Smooth muscle cell (in vitro differentiated cells): Measurements from ENCODE around the gene GATC. TPM values are rescaled to one million over a fixed set of nuclear protein-coding genes. Genes with fewer than 3 reads are reported as not detected.

Source experiments
- DNase-seq: peaks from one replicate; lab custom pipeline; 2025; ENCODE audit not compliant: unreplicated experiment; lab: John Stamatoyannopoulos, UW
- H2AFZ ChIP-seq: fragments of 200-600 bp; sonication (generic); 2 replicates; pipeline ENCODE4 v1.6.0; 2016; ENCODE audit warnings: antibody characterized with exemption, low read depth, mild to moderate bottlenecking
- H3F3A ChIP-seq: fragments of 200-600 bp; sonication (generic); 2 replicates; pipeline ENCODE4 v1.6.0; 2017; ENCODE audit warnings: antibody characterized with exemption, low read depth
- H3K27ac ChIP-seq: fragments of 200-600 bp; sonication (generic); 2 replicates; pipeline ENCODE4 v1.5.1; 2016; ENCODE audit warnings: low read depth, mild to moderate bottlenecking
- H3K27me3 ChIP-seq: fragments of 200-600 bp; sonication (generic); 2 replicates; pipeline ENCODE4 v1.6.1; 2016; ENCODE audit warnings: low read depth, mild to moderate bottlenecking
- H3K36me3 ChIP-seq: fragments of 200-600 bp; sonication (generic); 2 replicates; pipeline ENCODE4 v1.5.1; 2016; ENCODE audit warnings: low read depth
- H3K4me1 ChIP-seq: fragments of 200-600 bp; sonication (generic); 2 replicates; pipeline ENCODE4 v1.5.1; 2016; ENCODE audit warnings: low read depth
- H3K4me2 ChIP-seq: fragments of 200-600 bp; sonication (generic); 2 replicates; pipeline ENCODE4 v1.6.0; 2016; ENCODE audit warnings: mild to moderate bottlenecking
- H3K4me3 ChIP-seq: fragments of 200-600 bp; sonication (generic); 2 replicates; pipeline ENCODE4 v1.5.1; 2016; ENCODE audit warnings: mild to moderate bottlenecking
- H3K79me2 ChIP-seq: fragments of 200-600 bp; sonication (generic); 2 replicates; pipeline ENCODE4 v1.6.0; 2016; ENCODE audit warnings: low read depth, mild to moderate bottlenecking
- H3K9ac ChIP-seq: fragments of 200-600 bp; sonication (generic); 2 replicates; pipeline ENCODE4 v1.6.0; 2016; ENCODE audit warnings: low read depth
- H3K9me3 ChIP-seq: fragments of 200-600 bp; sonication (generic); replicated peaks from 2 replicates; pipeline ENCODE4 v1.5.1; 2016; ENCODE audit warnings: low read depth
- H4K20me1 ChIP-seq: fragments of 200-600 bp; sonication (generic); 2 replicates; pipeline ENCODE4 v1.6.0; 2016; ENCODE audit warnings: low read depth
- WGBS: methylation state at CpG from one replicate; pipeline ENCODE4 v1.1.7; 2016; ENCODE audit warnings: low lambda C conversion rate; 5-methylcytosine and 5-hydroxymethylcytosine counted together
- polyA plus RNA-seq: library from polyadenylated mRNA; unstranded; fragments of >200 nt; fragmentation: Nextera tagmentation; extraction: Ambion mirVana; gene quantifications from 2 replicates; pipeline ENCODE4 v1.2.1, GENCODE V29; 2016
- total RNA-seq: library from RNA; depleted of rRNA; stranded (reverse); fragments of >200 nt; gene quantifications from 2 replicates; pipeline ENCODE4 v1.2.3, GENCODE V29; 2014
- TF ChIP-seq, protein P1 (sequence below): fragments of 200-600 bp; sonication (generic); IDR thresholded peaks from 2 replicates; pipeline ENCODE4 v1.5.1; 2017; ENCODE audit warnings: borderline replicate concordance, mild to moderate bottlenecking, antibody characterized with exemption; ENCODE audit not compliant: insufficient read depth, poor library complexity, severe bottlenecking

Gene GATC
- total and polyA plus RNA-seq, 2 experiments from 2014 or later: 10.3 to 22.2 TPM

DNA sequence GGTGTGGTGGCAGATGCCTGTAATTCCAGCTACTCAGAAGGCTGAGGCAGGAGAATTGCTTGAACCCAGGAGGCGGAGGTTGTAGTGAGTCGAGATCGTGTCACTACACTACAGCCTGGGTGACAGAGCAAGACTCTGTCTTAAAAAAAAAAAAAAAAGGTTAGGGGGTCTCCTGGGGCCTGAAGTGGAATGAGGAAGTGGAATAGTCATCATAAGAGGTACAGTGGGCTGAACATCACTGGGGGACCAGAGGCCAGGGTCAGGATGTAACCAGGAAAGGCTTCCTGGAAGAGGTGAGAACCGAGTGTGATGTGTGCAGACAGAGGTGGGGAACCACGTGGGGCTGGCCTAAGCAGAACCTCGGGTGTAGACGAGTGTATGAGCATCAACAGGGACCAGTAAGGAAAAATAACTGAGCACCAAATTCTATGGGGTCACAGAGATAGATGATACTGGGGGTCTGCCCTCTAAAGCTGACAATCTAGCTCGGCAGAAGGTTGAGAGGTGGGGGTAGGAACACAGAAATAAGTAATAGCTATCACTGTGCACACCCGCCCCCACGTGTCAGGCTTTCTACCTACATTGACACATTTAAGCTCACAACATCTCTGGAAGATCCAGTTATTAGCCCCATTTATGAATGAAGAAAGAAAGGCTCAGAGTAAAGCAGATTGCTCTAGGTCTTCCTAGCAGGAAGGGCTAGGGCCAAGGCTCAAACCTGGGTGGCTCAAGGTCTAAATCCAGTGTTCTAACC is 13.3 kb upstream of the GATC start:
- TF ChIP-seq, protein P1, sequence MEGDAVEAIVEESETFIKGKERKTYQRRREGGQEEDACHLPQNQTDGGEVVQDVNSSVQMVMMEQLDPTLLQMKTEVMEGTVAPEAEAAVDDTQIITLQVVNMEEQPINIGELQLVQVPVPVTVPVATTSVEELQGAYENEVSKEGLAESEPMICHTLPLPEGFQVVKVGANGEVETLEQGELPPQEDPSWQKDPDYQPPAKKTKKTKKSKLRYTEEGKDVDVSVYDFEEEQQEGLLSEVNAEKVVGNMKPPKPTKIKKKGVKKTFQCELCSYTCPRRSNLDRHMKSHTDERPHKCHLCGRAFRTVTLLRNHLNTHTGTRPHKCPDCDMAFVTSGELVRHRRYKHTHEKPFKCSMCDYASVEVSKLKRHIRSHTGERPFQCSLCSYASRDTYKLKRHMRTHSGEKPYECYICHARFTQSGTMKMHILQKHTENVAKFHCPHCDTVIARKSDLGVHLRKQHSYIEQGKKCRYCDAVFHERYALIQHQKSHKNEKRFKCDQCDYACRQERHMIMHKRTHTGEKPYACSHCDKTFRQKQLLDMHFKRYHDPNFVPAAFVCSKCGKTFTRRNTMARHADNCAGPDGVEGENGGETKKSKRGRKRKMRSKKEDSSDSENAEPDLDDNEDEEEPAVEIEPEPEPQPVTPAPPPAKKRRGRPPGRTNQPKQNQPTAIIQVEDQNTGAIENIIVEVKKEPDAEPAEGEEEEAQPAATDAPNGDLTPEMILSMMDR: no peak
- H3K9me3 ChIP-seq: no peaks in the 10 kb centered on the region
- DNase-seq: no peak
- H3K36me3 ChIP-seq: no peaks in the 10 kb centered on the region
- H2AFZ ChIP-seq: no peak overlapping the region
- H3K4me1 ChIP-seq: peaks cover 3% of the 10 kb centered on the region
- H4K20me1 ChIP-seq: no peaks in the 10 kb centered on the region
- WGBS: 74% methylated on average over 10 of the region's 10 CpGs
- no peak overlapping the region for H3K27ac ChIP-seq
- H3K9ac ChIP-seq: no peak overlapping the region
- H3K4me3 ChIP-seq: no peak overlapping the region
- H3K27me3 ChIP-seq: no peaks in the 10 kb centered on the region
- H3K79me2 ChIP-seq: peaks cover 4% of the 10 kb centered on the region
- no peaks in the 10 kb centered on the region for H3F3A ChIP-seq
- no peak overlapping the region for H3K4me2 ChIP-seq

DNA sequence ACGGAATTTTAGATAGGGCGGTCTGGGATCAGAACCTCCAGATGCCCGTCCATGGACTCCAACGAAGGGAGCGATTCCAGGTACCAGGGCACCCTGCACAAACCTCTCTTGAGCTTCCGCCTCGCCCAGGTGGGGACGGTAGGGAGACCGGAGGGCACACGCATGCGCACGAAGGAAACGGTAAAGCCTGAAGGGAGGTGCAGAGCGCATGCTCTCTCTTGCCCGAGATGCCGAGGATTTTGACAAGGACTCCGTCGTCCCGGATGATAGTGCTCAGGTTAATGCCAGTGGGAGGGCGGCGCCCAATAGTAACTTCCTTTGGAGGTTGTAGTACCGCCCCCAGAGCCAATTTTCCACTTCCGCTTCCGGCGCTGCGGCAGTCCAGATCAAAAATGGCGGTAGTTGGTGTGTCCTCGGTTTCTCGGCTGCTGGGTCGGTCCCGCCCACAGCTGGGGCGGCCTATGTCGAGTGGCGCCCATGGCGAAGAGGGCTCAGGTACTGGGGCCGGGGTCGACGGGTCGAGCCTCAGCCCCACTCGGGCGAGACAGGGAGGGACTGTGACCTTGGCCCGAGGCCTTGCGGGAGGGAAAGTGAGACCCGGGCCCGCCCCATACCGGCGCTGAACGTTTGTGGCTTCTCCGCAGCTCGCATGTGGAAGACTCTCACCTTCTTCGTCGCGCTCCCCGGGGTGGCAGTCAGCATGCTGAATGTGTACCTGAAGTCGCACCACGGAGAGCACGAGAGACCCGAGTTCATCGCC is 8.3 kb upstream of the GATC start, which contains the start of gene COX6A1:
Gene COX6A1, plus strand, starts transcription at position 379 of the 760 bp plus-strand sequence. Its CDS starts 14 bp downstream, at position 393.
- 1% methylated on average over 56 of the region's 59 CpGs for WGBS
- H2AFZ ChIP-seq: peak within 1 kb of the TSS; percentile 96
- no peaks in the 10 kb centered on the region for H3K36me3 ChIP-seq

DNA sequence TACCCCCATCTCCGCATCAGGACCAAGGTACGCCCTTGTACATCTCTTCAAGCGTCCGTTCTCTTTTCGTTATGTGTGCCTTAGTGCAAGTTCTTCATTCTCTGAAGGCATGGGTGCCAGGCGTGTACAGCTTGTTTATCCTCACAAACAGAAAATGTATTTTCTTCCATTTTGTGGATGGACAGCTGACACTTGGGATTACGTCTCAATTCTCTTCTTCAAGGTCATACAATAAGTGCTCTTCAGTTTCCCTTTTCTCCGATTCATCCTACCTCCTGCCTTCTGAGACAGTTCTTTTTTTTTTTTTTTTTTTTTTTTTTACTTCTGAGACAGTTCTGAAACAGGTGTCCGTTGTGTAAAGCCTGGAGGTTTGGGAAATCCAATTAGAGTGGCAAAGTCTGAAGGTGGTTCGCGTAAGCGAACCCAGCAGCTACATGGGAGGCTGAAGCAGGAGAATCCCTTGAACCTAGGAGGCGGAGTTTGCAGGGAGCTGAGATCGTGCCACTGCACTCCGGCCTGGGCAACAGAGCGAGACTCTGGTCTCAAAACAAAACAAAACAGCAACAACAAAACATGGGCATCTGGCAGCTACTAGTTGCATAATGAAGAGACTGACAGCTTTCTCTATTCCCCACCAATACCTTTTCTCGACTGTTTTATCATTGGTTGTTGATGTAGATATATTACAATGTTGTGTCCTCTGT is 7.6 kb upstream of the GATC start:
- TF ChIP-seq, protein P1: no peak
- peaks cover 41% of the 10 kb centered on the region for H3K79me2 ChIP-seq

More for the DNA sequence above, 8.3 kb upstream of the GATC start, which contains the start of gene COX6A1:
- H3K27ac ChIP-seq: peak within 1 kb of the TSS; percentile 64
- no peaks in the 10 kb centered on the region for H3K9me3 ChIP-seq
- peak within 1 kb of the TSS; percentile 90 for H3K4me2 ChIP-seq
- H3F3A ChIP-seq: no peaks in the 10 kb centered on the region
- peaks cover 14% of the 10 kb centered on the region for H3K4me1 ChIP-seq
- H3K9ac ChIP-seq: peak within 1 kb of the TSS; percentile 87
- peak within 1 kb of the TSS; percentile 98 for H3K4me3 ChIP-seq
- peak; percentile 56 for DNase-seq
- H3K27me3 ChIP-seq: no peaks in the 10 kb centered on the region
- peaks cover 41% of the 10 kb centered on the region for H3K79me2 ChIP-seq
- peaks cover 24% of the 10 kb centered on the region for H4K20me1 ChIP-seq
- TF ChIP-seq, protein P1: no peak

More for the DNA sequence above, 7.6 kb upstream of the GATC start:
- DNase-seq: no peak
- H3K4me3 ChIP-seq: peak overlapping the region; percentile 98
- H3K27me3 ChIP-seq: no peaks in the 10 kb centered on the region
- H3K4me2 ChIP-seq: peak overlapping the region; percentile 90
- peak overlapping the region; percentile 64 for H3K27ac ChIP-seq
- H3F3A ChIP-seq: no peaks in the 10 kb centered on the region
- H2AFZ ChIP-seq: peak overlapping the region; percentile 96
- H3K36me3 ChIP-seq: no peaks in the 10 kb centered on the region
- WGBS: 47% methylated on average over 17 of the region's 17 CpGs
- H3K9ac ChIP-seq: peak overlapping the region; percentile 87
- H4K20me1 ChIP-seq: peaks cover 24% of the 10 kb centered on the region
- peaks cover 14% of the 10 kb centered on the region for H3K4me1 ChIP-seq
- H3K9me3 ChIP-seq: no peaks in the 10 kb centered on the region
